ENCODE results near the gene GRID2. TPM values are rescaled to one million over a fixed set of nuclear protein-coding genes. Genes with fewer than 3 reads are reported as not detected.

The GRID2 gene
- total and polyA plus RNA-seq, 2 of the 4 experiments (the other 2 are of a cell fraction) = under 0.01 TPM; not detected in 1

GRCh38 chr4:93370256-93370655 lies 1066.5 kb downstream of the GRID2 start:
- intact Hi-C loops (cut with micrococcal nuclease) (no loop called here), in situ Hi-C loops (cut with MboI; ENCODE audit: low sequenced_read_pairs) (no loop called here), dilution Hi-C loops (cut with HindIII; ENCODE audit: low sequenced_read_pairs, unreplicated experiment) (no loop called here)
- POLR2A ChIA-PET (ENCODE audit: unreplicated experiment) = no interaction called here
- Histone ChIP-seq H2BK20ac (ENCODE audit: low read depth, low read length) (no peak overlapping the region), H3K4me2 (ENCODE audit: low read depth, low read length) (no peak overlapping the region), H3K4me3 (ENCODE audit: insufficient read depth, low read depth, low read length) (no peak overlapping the region), H2BK120ac (ENCODE audit: low read depth, low read length) (no peak overlapping the region), H2AK5ac (ENCODE audit: low read depth, low read length) (peak overlapping the region; percentile 85; the same call in 1 of the 2 replicates), H3K4ac (ENCODE audit: low read depth, low read length) (no peak overlapping the region), H2BK5ac (ENCODE audit: low read depth, low read length, poor library complexity, severe bottlenecking) (peak overlapping the region; percentile 85), H3K18ac (ENCODE audit: low read depth, low read length) (no peak overlapping the region), H3K9ac (ENCODE audit: low read depth, low read length) (no peak overlapping the region), H3K79me1 (ENCODE audit: low read depth in 1 of 2, low read length in 2 of 2) (no peaks in the 10 kb centered on the region), H2AFZ (replicated peaks; ENCODE audit: low read length, poor library complexity) (no peak overlapping the region), H3K56ac (ENCODE audit: extremely low read depth, insufficient read depth, low read length) (0 out of 2 replicates have a peak overlapping the region, but pooled peaks have one; percentile 3), H4K91ac (ENCODE audit: insufficient read depth, low read depth, low read length) (no peak overlapping the region), H3K27ac (ENCODE audit: insufficient read depth, low read length) (no peak overlapping the region), H2AK9ac (replicated peaks; ENCODE audit: low read depth, low read length, poor library complexity) (no peak overlapping the region), H3K9me3 (ENCODE audit: control insufficient read depth, insufficient read depth, low read length) (no peaks in the 10 kb centered on the region), H3K23ac (ENCODE audit: low read depth, low read length) (no peak overlapping the region), H4K20me1 (ENCODE audit: insufficient read depth, low read length) (no peaks in the 10 kb centered on the region), H3K27me3 (ENCODE audit: control insufficient read depth, insufficient read depth, low read length) (no peaks in the 10 kb centered on the region), H3K14ac (replicated peaks; ENCODE audit: low read depth, low read length) (no peak overlapping the region), H4K5ac (ENCODE audit: low read depth, low read length) (no peak overlapping the region), H3K36me3 (ENCODE audit: control insufficient read depth, insufficient read depth, low read length) (no peaks in the 10 kb centered on the region), H3K9me1 (ENCODE audit: insufficient read depth, low read length) (no peaks in the 10 kb centered on the region), H3K4me1 (ENCODE audit: control insufficient read depth, insufficient read depth, low read length) (peaks cover 2% of the 10 kb centered on the region; the same call in 1 of the 2 replicates), H4K8ac (ENCODE audit: low read depth in 2 of 2, low read length in 2 of 2) (no peak overlapping the region), H2BK15ac (ENCODE audit: low read depth, low read length) (no peak overlapping the region)
- CTCF ChIA-PET = no interaction called here
- no peak for ATAC-seq (ENCODE audit: low read depth)
- BruUV-seq (replicated peaks) = no TSS peak
- 100% methylated on average over 1 of the region's 6 CpGs; no CpG with 5 or more reads in 1 of the 2 experiments for WGBS, 2 experiments (ENCODE audit: extremely low coverage in 2 of 2, insufficient read length in 1 of 2)
- TF ChIP-seq CEBPB (IDR thresholded peaks at IDR 0.05; ENCODE audit: low read depth, low read length) (no peak), RFX5 (IDR thresholded peaks at IDR 0.05; ENCODE audit: low read depth, low read length) (no peak), RCOR1 (IDR thresholded peaks at IDR 0.05; ENCODE audit: insufficient replicate concordance, low read length) (no peak), USF2 (IDR thresholded peaks at IDR 0.05; ENCODE audit: low read depth, low read length) (no peak), CTCF (conservative IDR thresholded peaks at IDR 0.05; ENCODE audit: low read depth, low read length) (no peak), RAD21 (IDR thresholded peaks at IDR 0.05; ENCODE audit: low read length) (no peak), POLR2A (IDR thresholded peaks at IDR 0.05; ENCODE audit: low read depth, low read length) (no peak), BHLHE40 (IDR thresholded peaks at IDR 0.05; ENCODE audit: low read depth, low read length) (no peak), CHD1 (IDR thresholded peaks at IDR 0.05; ENCODE audit: low read depth, low read length) (no peak), ELK1 (IDR thresholded peaks at IDR 0.05; ENCODE audit: borderline replicate concordance, low read depth, low read length) (no peak), MXI1 (IDR thresholded peaks at IDR 0.05; ENCODE audit: borderline replicate concordance, low read depth, low read length) (no peak), SMC3 (IDR thresholded peaks at IDR 0.05; ENCODE audit: low read depth, low read length) (no peak), MAZ (IDR thresholded peaks at IDR 0.05; ENCODE audit: borderline replicate concordance, low read depth, low read length) (no peak), FOS (IDR thresholded peaks at IDR 0.05; ENCODE audit: low read depth, low read length) (no peak), MAFK (IDR thresholded peaks at IDR 0.05; ENCODE audit: low read depth, low read length) (no peak), NFE2L2 (IDR thresholded peaks at IDR 0.05; ENCODE audit: low read depth, low read length) (no peak)
- no peak for DNase-seq
